Mammary epithelial cell (primary cell): Measurements from ENCODE around the gene DUSP10.

Experiments
- CTCF ChIP-seq, 2 donors: IDR thresholded peaks in 1 of 2; conservative IDR thresholded peaks in 1 of 2; 2 replicates each; pipeline ENCODE4 v1.5.1; 2011 to 2012; ENCODE audit warnings: inconsistent platforms in 2 of 2, low read length in 2 of 2, mild to moderate bottlenecking in 2 of 2, control low read depth in 1 of 2, low read depth in 1 of 2; ENCODE audit not compliant: insufficient read depth in 1 of 2; ENCODE audit errors: extremely low read depth in 1 of 2
- EZH2 ChIP-seq: IDR thresholded peaks from 2 replicates; pipeline ENCODE4 v1.6.1; 2012; ENCODE audit warnings: low read length, inconsistent platforms, borderline replicate concordance

GRCh38 chr1:221694109-221694508 lies 47.8 kb downstream of the DUSP10 start:
- TF ChIP-seq CTCF (conservative IDR thresholded peaks at IDR 0.05 in 1 of 2, IDR thresholded peaks at IDR 0.05 in 1 of 2; ENCODE audit: extremely low read depth in 1 of 2, insufficient read depth in 1 of 2, low read depth in 1 of 2, low read length in 2 of 2) (no peak), EZH2 (no peak)
